NCI-H1436 treated with DMSO at 0.1 percent for 48 hours (cell line): Measurements from ENCODE around the gene TSPAN11.
"Not testable (repeated sequence)": the region's sequence is repeated elsewhere in the genome, so short reads cannot be mapped to it uniquely, and the experiment has no call there.

Source experiments
- DNase-seq: peaks from one replicate; lab custom pipeline; 2025; lab: John Stamatoyannopoulos, UW

Gene TSPAN11, protein sequence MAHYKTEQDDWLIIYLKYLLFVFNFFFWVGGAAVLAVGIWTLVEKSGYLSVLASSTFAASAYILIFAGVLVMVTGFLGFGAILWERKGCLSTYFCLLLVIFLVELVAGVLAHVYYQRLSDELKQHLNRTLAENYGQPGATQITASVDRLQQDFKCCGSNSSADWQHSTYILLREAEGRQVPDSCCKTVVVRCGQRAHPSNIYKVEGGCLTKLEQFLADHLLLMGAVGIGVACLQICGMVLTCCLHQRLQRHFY

DNA sequence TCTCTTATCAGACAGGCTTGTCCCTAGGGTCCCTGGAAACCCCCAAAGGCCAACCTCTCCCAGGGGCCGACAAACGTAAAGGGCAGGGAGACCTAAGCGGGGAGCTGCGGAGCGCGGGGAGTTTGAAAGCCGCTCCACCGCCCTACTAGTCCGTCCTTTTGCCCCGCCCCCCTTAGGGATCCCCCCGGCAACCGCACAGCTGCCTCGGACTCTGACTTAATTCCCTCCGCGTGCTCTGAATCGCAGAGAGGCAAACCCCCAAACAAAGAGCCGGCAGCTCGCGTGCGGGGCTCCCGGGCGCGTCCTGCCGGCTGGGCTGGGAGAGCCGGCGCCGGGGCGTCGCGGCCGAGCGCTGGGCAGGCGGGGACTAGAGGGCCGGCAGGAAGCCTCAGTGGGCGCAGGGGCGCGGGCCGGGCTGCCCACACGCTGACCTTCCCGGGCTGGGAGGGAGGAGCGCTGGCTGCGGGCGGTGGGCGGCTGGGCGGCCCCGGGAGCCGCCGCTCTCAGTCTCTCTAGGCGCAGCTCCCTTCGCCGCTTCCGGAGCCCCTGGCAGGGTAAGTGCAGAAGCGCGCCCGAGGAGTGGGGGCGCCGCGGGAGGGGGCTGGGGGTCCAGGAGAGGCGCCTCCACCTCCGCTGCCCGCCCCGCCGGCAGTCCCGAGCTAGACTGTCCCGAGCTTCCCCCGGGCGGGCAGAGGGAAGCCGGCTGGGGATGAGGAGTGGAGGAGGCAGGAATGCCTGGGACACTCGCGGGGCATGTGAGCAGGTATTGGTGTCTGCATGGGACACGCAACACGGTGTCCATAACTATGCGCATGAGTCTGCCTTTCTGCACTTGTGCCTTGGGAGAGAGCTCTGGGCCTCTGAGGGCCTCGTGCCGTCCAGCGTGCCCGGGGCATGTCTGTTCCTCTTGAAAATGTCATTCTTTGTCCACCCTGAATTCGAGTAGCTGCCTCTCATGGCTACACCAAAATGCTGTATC, at the start of gene TSPAN11:
TSPAN11 (plus strand) TSS at position 506 of the 979 bp plus-strand sequence. CDS start 27,244 bp downstream, outside the sequence.
- DNase-seq, result no peak

DNA sequence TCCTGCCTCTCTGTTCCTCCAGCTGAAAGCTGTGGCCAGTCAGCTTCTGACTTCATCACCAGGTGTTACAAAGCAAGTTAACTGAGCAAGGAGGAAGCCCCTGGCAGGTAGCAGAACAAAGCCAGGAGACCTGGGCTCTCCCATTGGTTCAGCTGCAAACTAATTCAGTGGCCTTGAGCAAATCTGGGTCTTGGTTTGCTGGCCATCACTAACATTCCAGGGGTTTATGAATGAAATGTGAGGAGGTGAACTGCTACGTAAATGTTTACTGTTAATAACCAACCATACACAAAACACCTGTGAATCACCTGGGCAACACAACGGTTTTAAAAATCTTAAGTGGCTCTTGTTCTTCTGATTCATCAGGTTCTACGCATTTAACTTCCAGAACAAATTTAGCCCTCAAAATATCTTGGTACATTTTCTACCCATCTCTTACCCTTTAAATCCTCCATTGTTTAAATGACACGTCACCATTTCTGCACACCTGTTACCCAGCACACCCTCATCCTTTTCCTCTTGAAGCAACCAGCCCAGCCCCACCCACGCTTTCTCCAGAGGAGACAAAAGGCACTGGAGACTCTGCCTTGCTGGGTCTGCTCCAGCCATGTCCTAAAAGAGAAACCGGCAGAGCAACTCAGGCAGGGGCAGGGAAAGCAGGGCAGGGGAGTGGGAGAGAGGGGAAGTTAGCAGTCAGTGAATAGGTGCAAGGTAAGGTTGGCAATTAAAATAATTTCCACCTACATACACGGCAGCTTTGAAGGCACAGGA, 49.3 kb upstream of the TSPAN11 start:
- DNase-seq, result no peak

DNA sequence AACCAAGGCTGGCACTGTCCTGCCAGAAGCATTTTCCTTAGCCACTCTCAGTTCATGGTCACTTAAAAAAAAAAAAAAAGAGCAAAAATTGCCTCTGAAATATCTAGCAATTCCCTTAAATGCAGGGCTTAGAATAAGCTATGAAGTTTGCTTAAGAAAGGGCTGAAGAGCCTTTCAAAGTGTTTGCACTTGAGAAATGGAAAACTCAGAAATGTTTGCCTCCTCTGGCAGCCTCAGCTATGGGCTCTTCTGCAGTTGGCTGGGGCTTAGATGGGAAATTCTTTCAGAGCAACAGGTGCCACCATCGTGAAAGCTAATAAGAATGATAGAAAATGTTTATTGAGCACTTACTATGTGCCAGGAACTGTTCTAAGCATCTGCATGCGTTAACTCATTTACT, 48.5 kb upstream of the TSPAN11 start:
- DNase-seq, result no peak

DNA sequence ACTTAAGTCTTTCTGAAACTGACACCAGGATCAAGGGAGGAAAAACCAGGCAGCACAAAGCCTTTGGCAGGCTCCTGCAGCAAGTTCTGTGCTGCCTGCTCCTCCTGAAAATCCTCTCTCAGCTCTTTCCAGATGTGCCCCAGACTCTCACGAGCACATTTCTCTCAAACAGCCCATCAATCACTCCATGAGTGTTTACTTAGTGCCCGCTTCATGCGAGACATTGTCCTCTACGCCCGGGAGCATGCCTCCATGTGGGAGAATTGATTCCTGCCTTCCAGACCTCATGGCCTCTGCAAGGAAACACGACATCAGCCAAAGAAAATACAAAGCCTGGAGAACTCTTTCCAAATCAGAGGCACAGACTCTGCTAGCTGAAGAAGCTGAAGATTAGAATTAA, 46.5 kb upstream of the TSPAN11 start:
- no peak for DNase-seq

DNA sequence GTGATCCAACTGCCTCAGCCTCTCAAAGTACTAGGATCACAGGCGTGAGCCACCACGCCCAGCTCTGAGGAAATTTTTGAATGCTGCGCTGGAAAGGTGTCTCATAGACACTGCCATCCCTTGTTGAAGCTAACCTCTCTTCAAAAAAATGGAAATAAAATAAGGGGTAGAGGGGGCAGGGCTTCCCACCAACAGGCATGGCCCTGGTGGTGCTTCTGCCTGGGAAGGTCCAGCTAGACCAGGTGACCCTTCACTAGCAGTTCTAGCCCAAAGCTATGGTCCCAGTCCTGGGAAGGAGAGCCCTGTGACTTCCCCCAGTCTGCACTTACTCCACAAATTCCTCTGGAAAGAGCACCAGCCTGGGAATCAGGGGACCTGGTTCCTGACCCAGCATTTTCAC, 45.7 kb upstream of the TSPAN11 start:
- DNase-seq, result no peak

DNA sequence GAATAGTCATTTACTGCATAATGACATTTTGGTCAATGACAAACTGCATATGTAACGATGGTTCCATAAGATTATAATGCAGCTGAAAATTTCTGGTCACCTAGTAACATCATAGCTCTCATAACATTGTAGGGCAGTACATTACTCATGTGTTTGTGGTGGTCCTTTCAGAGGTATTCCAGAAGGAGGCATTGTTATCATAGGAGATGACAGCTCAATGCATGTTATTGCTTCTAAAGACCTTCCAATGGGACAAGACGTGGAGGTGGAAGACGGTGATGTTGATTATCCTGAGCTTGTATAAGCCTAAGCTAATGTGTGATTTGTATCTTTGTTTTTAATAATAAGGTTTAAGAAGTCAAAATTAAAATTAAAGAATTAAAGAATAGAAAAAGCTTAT, 43.8 kb upstream of the TSPAN11 start:
- no peak for DNase-seq

DNA sequence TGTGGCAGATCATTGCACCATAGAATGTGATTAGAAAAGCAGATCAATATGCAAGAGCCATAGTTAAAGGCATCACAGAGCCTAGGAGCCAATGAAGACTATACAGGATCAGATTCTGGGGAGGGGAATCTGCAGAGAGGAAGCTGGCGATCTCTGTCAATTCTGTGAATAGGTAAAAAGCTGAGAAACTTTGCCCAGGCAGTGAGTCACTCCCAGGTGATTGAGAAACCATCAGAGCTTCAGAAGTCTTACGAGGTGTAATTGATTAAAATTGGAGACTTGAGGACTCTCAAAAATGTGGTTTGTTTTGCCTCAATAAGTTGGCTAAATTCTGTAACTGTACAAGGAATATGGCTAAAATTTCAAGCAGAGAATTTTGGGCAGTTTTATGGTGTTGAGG, 41.7 kb upstream of the TSPAN11 start:
- no peak for DNase-seq

DNA sequence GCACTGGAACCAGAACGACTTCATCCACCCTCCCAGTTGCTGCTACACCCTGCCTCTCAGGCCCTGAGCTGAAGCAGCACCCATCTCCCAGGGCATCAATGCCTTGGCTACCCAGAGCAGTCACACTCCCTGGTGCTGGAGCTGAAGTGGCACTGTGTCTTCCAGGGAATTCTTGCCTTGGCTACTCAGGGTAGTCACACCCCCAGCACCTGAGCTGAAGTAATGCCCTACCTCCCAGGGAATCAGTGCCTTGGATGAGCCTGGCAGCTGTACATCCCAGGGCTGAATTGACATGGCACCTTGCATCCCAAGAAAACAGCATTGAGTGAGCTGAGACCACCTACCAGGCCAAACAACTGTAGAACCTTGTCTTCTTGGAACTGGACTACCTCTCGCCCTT, 41.2 kb upstream of the TSPAN11 start:
- DNase-seq, result no peak

DNA sequence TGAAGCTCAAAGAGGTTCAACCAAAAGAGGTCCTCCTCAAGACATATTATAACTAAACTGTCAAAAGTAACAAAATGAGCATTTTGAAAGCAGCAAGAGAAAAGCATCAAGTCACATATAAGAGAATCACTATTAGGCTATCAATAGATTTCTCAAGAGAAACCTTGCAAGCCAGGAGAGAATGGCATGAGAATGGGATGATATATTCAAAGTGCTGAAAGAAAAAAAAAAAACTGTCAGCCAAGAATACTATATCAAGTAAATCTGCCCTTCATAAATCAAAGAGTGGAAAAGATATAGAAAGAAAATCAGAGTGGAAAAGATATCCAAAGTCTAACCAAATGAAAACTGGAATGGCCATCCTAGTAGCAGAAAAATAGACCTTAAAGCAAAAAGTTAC, 39.3 kb upstream of the TSPAN11 start:
- no peak for DNase-seq

DNA sequence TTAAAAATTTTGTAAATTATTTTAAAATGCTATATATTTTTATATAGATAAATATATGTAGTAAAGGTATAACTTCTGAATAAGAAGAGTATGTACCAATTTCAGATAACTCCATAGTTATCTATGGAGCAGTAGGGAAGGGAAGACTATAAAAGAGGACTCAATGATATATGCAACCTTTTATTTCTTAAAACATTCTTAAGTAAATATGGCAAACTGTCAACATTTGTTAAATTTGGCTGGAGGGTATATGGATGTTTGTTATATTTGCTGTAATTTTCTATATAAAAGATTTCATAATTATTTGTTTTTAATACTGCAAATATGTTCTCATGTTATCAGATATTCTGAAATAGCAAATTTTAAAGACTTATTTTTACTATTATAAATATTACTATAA, 38.3 kb upstream of the TSPAN11 start:
- DNase-seq, result no peak

DNA sequence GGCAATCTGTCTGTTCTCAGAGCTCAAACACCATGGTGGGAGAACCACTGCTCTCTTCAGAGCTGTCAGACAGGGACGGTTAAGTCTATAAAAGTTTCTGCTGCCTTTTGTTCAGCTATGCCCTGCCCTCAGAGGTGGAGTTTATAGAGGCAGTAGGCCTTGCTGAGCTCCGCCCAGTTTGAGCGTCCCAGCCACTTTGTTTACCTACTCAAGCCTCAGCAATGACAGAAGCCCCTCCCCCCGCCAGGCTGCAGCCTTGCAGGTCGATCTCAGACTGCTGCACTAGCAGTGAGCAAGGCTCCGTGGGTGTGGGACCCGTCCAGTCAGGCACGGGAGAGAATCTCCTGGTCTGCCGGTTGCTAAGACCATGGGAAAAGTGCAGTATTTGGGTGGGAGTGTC, 32.0 kb upstream of the TSPAN11 start:
- not testable (repeated sequence) for DNase-seq

DNA sequence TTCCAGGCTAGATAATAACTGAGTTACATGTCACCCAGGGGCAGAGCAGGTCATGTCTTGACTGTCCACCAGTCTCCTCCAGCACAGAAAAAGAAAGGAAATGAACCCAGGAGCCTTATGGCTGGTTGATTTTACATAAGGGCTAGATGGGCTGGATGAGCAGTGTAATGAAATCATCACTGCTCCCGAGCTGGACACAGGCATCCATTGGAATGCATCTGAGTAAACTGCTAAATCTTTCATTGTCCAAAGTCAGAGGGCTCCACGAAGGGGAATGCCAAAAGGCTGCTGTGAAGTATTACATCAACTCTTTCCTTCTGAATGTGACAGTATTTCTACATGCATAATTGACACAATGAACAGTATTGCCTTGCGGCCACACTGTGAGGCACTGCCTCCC, 30.1 kb upstream of the TSPAN11 start:
- no peak for DNase-seq

DNA sequence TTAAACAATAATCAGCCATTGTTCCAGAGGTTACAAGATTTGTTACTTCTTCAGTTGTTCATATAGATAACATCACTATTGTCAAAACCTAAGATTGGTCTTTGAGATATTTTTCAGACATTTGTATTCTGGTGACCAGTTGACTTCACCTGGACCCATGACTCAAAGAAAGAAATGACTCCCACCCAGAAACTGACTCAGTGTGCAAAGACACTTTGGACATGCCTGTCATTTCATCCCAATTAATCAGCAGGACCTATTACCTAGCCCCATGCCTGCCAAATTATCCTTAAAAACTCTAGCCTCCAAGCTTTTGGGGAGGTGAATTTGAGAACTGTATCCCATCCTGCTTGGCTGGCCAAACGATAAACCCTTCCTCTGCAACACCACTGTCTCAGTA, 27.7 kb upstream of the TSPAN11 start:
- no peak for DNase-seq

DNA sequence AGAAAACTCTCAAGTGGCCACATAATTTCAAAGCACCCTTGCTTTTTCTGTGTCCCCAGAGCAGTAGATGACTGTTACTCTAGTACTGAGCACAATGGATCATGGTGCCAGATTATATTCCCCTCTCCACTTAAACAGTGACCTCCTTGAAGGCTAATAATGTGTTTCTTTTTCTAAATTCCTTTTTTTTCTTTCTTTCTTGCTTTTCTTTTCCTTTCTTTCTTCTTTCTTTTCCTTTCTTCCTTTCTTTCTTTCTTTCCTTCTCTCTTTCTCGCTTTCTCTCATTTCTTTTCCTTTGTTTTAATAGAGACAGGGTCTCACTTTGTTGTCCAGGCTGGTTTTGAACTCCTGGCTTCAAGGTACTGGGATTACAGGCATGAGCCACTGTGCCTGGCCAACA, 26.2 kb upstream of the TSPAN11 start:
- DNase-seq, result no peak

DNA sequence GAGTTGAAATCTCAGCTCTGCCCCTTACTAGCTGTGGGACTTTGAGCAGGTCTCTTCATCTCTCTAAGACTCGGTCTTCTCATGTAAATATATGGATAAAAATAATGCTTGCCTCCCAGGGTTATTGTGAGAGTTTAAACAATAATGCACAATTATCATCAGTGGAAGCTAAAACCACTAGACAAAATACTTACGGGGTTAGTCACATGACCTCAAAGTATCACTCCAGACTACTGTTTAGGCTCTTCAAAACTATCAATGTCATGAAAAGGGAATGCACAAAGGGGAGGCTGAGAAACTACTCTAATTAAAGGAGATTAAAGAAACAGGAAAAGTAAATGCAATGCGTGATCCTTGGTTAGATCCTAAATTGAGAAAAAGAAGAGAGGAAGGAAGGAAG, 24.5 kb upstream of the TSPAN11 start:
- DNase-seq, result no peak

DNA sequence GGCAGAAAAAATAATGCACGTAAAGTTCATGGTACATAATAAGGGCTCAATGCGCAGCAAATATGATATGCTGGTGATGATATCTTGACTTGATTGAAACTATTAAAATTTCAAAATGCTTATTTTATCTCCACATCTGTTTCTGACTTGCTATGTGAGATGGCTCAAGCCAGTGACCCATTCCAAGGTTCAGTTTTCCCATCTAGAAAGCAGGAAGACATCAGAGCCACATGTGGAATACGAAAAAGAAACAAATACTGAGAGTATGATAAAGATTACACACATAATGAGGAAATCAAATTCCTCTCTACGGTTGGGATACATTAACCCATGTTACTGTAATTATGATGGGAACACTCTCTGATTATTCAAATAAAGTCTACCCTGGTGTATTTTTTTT, 24.0 kb upstream of the TSPAN11 start:
- no peak for DNase-seq

DNA sequence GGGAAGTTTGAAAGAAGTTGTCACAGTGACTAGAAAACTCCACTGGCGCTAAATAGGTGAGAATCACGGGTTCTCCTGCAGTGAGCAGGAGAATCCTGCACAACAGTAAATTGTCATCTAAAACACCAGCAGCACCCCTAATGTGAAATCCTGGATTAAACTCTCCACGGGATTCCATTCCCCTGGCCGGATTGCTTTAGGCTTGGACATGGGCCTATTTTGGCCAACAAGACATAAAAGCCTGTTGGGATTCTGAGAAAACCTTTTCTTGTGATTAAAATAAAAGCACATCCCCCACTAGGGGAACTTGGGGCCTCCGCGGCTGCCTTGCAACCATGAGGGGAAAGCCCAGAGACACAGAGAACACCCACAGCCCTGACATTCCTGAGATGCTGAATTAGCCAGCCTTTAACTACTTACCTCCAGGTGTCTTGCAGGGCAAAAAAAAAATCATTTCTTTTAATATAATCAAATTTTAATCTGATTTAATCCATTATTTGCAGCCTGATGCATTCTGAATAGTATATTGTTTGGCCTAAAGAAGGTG, 21.0 kb upstream of the TSPAN11 start:
- no peak for DNase-seq

DNA sequence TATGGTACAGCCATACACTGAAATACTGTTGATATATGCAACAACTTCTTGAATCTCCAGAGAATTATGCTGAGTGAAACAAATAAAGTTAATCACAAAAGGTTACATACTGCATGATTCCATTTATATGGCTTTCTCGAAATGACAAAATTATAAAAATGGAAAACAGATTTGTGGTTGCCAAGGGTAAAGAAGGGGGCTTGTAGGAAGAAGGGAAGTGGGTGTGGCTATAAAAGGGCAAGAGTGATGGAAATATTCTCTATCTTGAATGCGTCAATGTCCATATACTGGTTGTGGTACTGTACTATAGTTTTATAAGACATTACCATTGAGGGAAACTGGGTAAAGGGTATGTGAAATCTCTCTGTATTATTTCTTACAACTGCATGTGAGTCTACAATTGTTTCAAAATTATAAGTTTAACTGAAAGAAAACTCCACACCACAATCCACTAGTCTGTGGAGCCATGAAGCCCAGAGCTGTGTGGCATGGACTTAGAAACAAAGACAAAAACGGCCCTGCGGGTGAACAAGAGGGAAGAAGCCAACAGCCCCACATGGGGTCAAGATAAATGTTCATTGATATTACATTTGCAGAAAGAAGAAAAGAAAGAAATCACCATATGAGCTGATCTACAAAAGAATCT, 18.3 kb upstream of the TSPAN11 start:
- no peak for DNase-seq

DNA sequence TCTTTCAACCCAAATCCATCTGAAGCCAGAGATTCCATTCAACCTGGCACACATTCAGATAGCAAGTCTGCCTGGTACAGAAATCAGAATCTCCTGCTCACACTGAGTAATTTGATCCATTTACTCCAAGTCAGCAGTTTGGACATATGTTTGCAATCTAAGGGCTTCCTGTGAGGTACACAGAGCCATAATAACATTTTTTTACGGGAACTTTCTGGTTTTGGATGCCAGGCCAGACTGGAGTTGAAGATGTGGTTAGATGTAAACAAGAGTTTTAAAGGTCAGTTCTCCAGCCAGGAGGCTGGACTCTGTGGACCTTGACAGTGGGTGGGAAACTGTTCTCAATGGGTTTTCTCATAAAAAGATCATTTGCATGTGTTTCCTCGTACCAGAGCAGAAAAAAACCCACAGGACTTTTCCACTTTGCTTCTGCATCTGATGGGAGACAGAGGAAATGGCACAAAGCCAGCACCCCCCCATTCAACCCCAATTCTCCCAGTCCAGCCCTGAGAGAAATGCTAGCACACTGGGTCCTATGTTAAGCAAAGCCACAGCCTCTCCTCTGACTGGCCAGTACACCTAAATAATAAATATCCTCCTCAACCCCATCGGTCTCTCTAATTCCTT, 17.7 kb upstream of the TSPAN11 start:
- no peak for DNase-seq

DNA sequence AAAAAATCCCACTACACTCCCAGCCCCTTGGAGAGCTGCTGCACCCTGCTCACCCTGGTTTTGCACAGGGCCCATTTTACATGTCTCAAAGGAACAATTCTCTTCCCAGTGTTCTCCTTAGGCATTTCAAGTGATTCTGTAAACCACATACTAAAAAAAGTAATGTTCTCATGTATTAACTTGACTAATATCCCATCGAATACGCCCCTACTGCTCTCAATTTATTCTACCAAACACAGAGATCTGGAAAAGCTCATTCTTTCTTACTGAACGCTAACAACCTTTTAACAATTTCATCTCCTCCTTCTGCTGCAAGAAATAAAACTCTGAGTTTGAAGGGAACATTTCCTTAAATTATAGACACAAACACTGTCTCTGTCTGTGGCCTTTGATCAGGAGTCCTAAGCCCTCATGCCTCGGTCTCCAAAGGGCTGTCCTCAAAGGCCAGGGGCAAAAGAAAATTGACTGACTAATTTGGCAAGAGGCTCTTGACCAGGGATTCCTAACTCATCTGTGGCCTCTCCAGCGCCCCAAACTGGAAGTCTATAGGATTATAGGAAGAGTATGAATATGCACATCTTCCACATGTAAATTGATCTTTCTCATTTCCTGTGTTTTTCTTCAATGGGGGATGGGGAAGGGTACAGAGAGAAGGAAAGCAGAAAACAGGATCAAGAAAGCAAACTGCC, 17.1 kb upstream of the TSPAN11 start:
- no peak for DNase-seq

DNA sequence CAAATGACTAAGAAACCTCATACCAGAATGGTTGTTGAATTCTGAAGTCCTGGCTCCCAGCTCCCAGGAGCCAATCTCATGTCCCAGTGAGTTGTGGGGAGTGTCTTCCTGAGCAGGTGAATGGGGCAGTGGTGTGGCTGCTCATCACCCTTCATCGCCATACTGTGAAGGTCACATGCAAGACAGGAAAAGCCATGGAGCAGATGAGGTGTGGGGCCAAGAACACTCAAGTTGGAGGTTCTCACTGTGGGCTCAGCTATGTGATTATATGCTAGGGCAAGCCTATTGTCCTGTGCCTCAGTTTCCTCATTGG, 16.6 kb upstream of the TSPAN11 start:
- DNase-seq, result no peak
